Glutamatergic neuron (in vitro differentiated cells): ENCODE measurements around the gene UNC80. TPM values are rescaled to one million over a fixed set of nuclear protein-coding genes. Genes with fewer than 3 reads are reported as not detected.

Experiments used
- DNase-seq: peaks from one replicate; pipeline ENCODE4 v3.0.0; 2022
- H3K27ac Mint-ChIP-seq: one replicate; pipeline ENCODE4 v1.8.0; 2020; ENCODE audit warnings: mild to moderate bottlenecking, mixed read lengths, inconsistent platforms; ENCODE audit not compliant: unreplicated experiment
- H3K27me3 Mint-ChIP-seq: one replicate; pipeline ENCODE4 v1.8.0; 2020; ENCODE audit warnings: mild to moderate bottlenecking, moderate library complexity, mixed read lengths, inconsistent platforms; ENCODE audit not compliant: unreplicated experiment
- H3K36me3 Mint-ChIP-seq: one replicate; pipeline ENCODE4 v1.8.0; 2020; ENCODE audit warnings: mild to moderate bottlenecking, mixed read lengths, inconsistent platforms; ENCODE audit not compliant: unreplicated experiment
- H3K4me1 Mint-ChIP-seq: one replicate; pipeline ENCODE4 v1.8.0; 2020; ENCODE audit warnings: mild to moderate bottlenecking, low read depth, mixed read lengths, inconsistent platforms; ENCODE audit not compliant: unreplicated experiment
- H3K4me3 Mint-ChIP-seq: one replicate; pipeline ENCODE4 v1.8.0; 2020; ENCODE audit warnings: mild to moderate bottlenecking, mixed read lengths, inconsistent platforms; ENCODE audit not compliant: unreplicated experiment
- H3K9me3 Mint-ChIP-seq: one replicate; pipeline ENCODE4 v1.8.0; 2020; ENCODE audit warnings: mild to moderate bottlenecking, moderate library complexity, mixed read lengths, inconsistent platforms; ENCODE audit not compliant: unreplicated experiment
- CTCF ChIP-seq: fragments of 200-600 bp; sonication (generic); IDR thresholded peaks from one replicate; pipeline ENCODE4 v1.5.0; 2021; ENCODE audit not compliant: partially characterized antibody, unreplicated experiment
- total RNA-seq: library from RNA; stranded (reverse); fragmentation: NEBNext Ultra II Directional; extraction: Animal tissue kit (Norgen Biotek cat#: 25700); gene quantifications from one replicate; pipeline ENCODE4 v1.2.1, GENCODE V29; 2021; ENCODE audit not compliant: unreplicated experiment

Gene UNC80
- total RNA-seq, 1 donor from 2014 or later = 9.0 TPM

DNA sequence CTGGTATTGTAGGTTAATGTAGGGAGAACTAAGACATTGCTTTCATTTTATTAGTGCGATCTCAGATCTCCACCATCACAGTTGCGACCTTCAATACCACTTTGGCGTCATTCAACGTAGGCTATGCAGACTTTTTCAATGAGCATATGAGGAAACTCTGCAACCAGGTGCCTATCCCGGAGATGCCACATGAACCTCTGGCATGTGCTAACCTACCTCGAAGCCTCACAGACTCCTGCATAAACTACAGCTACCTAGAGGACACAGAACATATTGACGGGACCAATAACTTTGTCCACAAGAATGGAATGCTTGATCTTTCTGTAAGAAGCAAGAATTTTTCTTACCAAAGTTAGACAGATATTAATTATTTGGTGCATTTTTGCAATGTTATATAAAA is 47.3 kb downstream of the UNC80 start:
- Mint-ChIP-seq H3K4me3 (no peak overlapping the region), H3K9me3 (no peaks in the 10 kb centered on the region), H3K4me1 (no peaks in the 10 kb centered on the region), H3K27me3 (peaks cover 2% of the 10 kb centered on the region), H3K27ac (no peak overlapping the region), H3K36me3 (no peaks in the 10 kb centered on the region)
- no peak for TF ChIP-seq CTCF
- DNase-seq = no peak

GRCh38 chr2:209821806-209822205 is 50.2 kb downstream of the UNC80 start:
- Mint-ChIP-seq H3K4me3 (no peak overlapping the region), H3K27ac (no peak overlapping the region), H3K27me3 (peaks cover 2% of the 10 kb centered on the region), H3K36me3 (no peaks in the 10 kb centered on the region), H3K9me3 (no peaks in the 10 kb centered on the region), H3K4me1 (no peaks in the 10 kb centered on the region)
- no peak for TF ChIP-seq CTCF
- no peak for DNase-seq

- TF ChIP-seq CTCF = no peak
- no peak overlapping the region for H3K4me3 Mint-ChIP-seq
- no peak for DNase-seq
- no peaks in the 10 kb centered on the region for H3K9me3 Mint-ChIP-seq
- H3K27ac Mint-ChIP-seq = no peak overlapping the region
- peaks cover 2% of the 10 kb centered on the region for H3K27me3 Mint-ChIP-seq
- H3K36me3 Mint-ChIP-seq = no peaks in the 10 kb centered on the region
- no peaks in the 10 kb centered on the region for H3K4me1 Mint-ChIP-seq
These were observed 51.9 kb downstream of the UNC80 start for GRCh38 chr2:209823484-209823883.

DNA sequence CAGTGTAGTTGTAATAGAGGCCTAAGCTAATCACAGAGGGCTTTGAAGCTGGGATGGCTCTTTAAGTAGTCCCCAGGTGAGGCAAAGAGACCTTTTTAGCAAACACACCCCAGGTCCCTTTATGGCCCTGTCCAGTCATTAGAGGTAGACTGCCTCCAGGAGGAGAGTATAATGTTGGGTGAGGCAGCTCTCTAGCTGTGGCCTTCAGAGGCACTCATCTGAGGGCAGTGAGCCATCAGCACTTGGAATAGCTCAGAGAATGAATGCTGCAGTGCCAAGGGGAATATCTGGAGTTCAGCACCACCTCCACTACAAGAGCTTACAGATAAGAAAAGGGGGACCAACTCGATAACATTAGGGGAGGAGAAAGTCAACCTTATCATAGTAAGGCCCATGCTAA is 52.8 kb downstream of the UNC80 start:
- H3K4me1 Mint-ChIP-seq = no peaks in the 10 kb centered on the region

More for the DNA sequence above, 52.8 kb downstream of the UNC80 start:
- TF ChIP-seq CTCF = no peak
- no peak for DNase-seq
- no peak overlapping the region for H3K27ac Mint-ChIP-seq
- no peaks in the 10 kb centered on the region for H3K9me3 Mint-ChIP-seq
- no peaks in the 10 kb centered on the region for H3K36me3 Mint-ChIP-seq
- no peak overlapping the region for H3K4me3 Mint-ChIP-seq
- peaks cover 2% of the 10 kb centered on the region for H3K27me3 Mint-ChIP-seq
